Heart right ventricle (tissue), 16 donors: ENCODE measurements around the gene MIOX. TPM values are rescaled to one million over a fixed set of nuclear protein-coding genes. Genes with fewer than 3 reads are reported as not detected.

Experiments
- ATAC-seq, 8 donors: fragments of 200-7000 bp; cut with Tn5 transposase; one replicate each; pipeline ENCODE4 v1.9.1; 2020; ENCODE audit warnings: mild to moderate bottlenecking in 8 of 8, moderate library complexity in 8 of 8, moderate number of reproducible peaks in 1 of 8
- DNase-seq, 2 donors: peaks; one replicate each; pipeline ENCODE4 v3.0.0-alpha.2; 2020
- H3K27ac ChIP-seq, 10 donors: fragments of 200-600 bp; sonication (generic) in 2 of 10; one replicate each; pipeline versions ENCODE4 v1.5.0 to v1.8.0; 2020 to 2022; ENCODE audit warnings: mild to moderate bottlenecking in 3 of 10
- H3K27me3 ChIP-seq, 7 donors: fragments of 200-600 bp; one replicate each; pipeline ENCODE4 v1.8.0; 2021 to 2022; ENCODE audit warnings: mild to moderate bottlenecking in 2 of 7
- H3K36me3 ChIP-seq, 9 donors: fragments of 200-600 bp; sonication (generic) in 1 of 9; one replicate each; pipeline versions ENCODE4 v1.5.0 to v1.8.0; 2020 to 2022; ENCODE audit warnings: mild to moderate bottlenecking in 2 of 9
- H3K4me1 ChIP-seq, 9 donors: fragments of 200-600 bp; sonication (generic) in 1 of 9; one replicate each; pipeline versions ENCODE4 v1.5.0 to v1.8.0; 2020 to 2022; ENCODE audit warnings: mild to moderate bottlenecking in 4 of 9
- H3K4me3 ChIP-seq, 10 donors: fragments of 200-600 bp; sonication (generic) in 2 of 10; one replicate each; pipeline versions ENCODE4 v1.5.0 to v1.8.0; 2020 to 2022; ENCODE audit warnings: mild to moderate bottlenecking in 7 of 10, moderate library complexity in 2 of 10
- H3K9me3 ChIP-seq, 11 donors: fragments of 200-600 bp in 10 of 11; sonication (generic) in 2 of 11; one replicate each; pipeline versions ENCODE4 v1.5.0 to v1.8.0; 2013 to 2022; ENCODE audit warnings: mild to moderate bottlenecking in 2 of 11, control low read depth in 1 of 11, moderate library complexity in 1 of 11
- CTCF ChIP-seq, 9 donors: fragments of 200-600 bp; sonication (generic) in 2 of 9; IDR thresholded peaks; one replicate each; pipeline versions ENCODE4 v1.5.0 to v1.8.0; 2021 to 2022; ENCODE audit warnings: antibody characterized with exemption in 9 of 9, mild to moderate bottlenecking in 5 of 9, moderate library complexity in 1 of 9
- WGBS, 2 donors: extraction: QIAGEN DNeasy Blood & Tissue Kit; methylation state at CpG; one replicate each; pipeline ENCODE4 v1.1.7; 2013; ENCODE audit warnings: inconsistent platforms in 1 of 2; 5-methylcytosine and 5-hydroxymethylcytosine counted together
- intact Hi-C, 10 donors: fragments of 100-400 bp; cut with DNase I; formaldehyde crosslinking; loops; one replicate each; pipeline versions ENCODE4 v1.11.1 to v1.14.2; 2022
- polyA plus RNA-seq, 2 donors: library from polyadenylated mRNA; stranded (reverse); fragments of 200-250 nt; gene quantifications; one replicate each; pipeline ENCODE4 v1.2.3, GENCODE V29; 2013
- total RNA-seq, 10 donors: library from RNA; stranded (reverse); fragmentation: NEBNext Ultra II Directional in 3 of 10; extraction: Animal tissue kit (Norgen Biotek cat#: 25700) in 3 of 10; gene quantifications; one replicate each; pipeline versions ENCODE4 v1.2.1 to v1.2.4, GENCODE V29; 2021 to 2023
- donor health status: Arrhythmogenic right ventricular cardiomyopathy.
- donor health status: ischemic (EF 13 %, LVEDD 7.1; RV severe dilation, severe dysfunction).
- donor health status: healthy with polysubstance abuse.
- donor health status: DM: no; HTN: yes; CAD: no.
- donor health status: DM: no; HTN: no; CAD: no.
- donor health status: ischemic (EF 25% LVEDD 6.9; RV normal size, moderate dysfunction).
- donor health status: ischemic (EF 25% LVEDD 5.7; RV mildly dilated, moderate dysfunction).
- donor health status: healthy.
- donor health status: DM: yes; HTN: yes; CAD: no.
- donor health status: Ischemic cardiomyopathy.
- donor health status: ischemic (EF 35%, LVEDD 5.7; RV mildly dilated, moderate dysfunction).
- donor health status: nonischemic (EF 11% LVEDD 7.7; RV severe dilation, severe dysfunction).
- donor health status: DM: yes; HTN: yes; CAD: no.
- donor health status: PGD.
- donor health status: ischemic (EF 29% LVEDD 5.4; RV normal size, mild dysfunction).
- donor health status: nonischemic (EF 23%, LVEDD 6.1; RV moderate dilation, normal function).

The MIOX gene
- total and polyA plus RNA-seq, 12 donors = not detected

GRCh38 chr22:50483556-50483955 lies 3.1 kb upstream of the MIOX start:
- 88 to 92% methylated on average over 8 of the region's 8 CpGs for WGBS, 2 donors
- no peak overlapping the region for H3K4me3 ChIP-seq
- ATAC-seq (no peak), DNase-seq (no peak)
- H3K9me3 ChIP-seq = no peaks in the 10 kb centered on the region
- intact Hi-C loops = no loop called here
- H3K27ac ChIP-seq = no peak overlapping the region
- peaks cover 0 to 16% (median 11%) of the 10 kb centered on the region in 9 donors for H3K4me1 ChIP-seq
- H3K27me3 ChIP-seq = peaks cover 23 to 80% (median 70%) of the 10 kb centered on the region in 7 donors
- H3K36me3 ChIP-seq = no peaks in the 10 kb centered on the region
- TF ChIP-seq CTCF (IDR thresholded peaks at IDR 0.05) = no peak

GRCh38 chr22:50483977-50484853 lies 2.4 kb upstream of the MIOX start:
- H3K4me1 ChIP-seq = peaks cover 0 to 16% (median 11%) of the 10 kb centered on the region in 9 donors
- H3K4me3 ChIP-seq = no peak overlapping the region
- H3K27ac ChIP-seq = no peak overlapping the region
- ATAC-seq (no peak), DNase-seq (no peak)
- intact Hi-C loops = no loop called here
- TF ChIP-seq CTCF (IDR thresholded peaks at IDR 0.05) = no peak
- H3K9me3 ChIP-seq = no peaks in the 10 kb centered on the region
- 84 to 86% methylated on average over 31 of the region's 31 CpGs for WGBS, 2 donors
- H3K36me3 ChIP-seq = no peaks in the 10 kb centered on the region
- peaks cover 23 to 78% (median 65%) of the 10 kb centered on the region in 7 donors for H3K27me3 ChIP-seq

- peak in 3 of 8 donors; percentile 5 to 38 (median 32) for ATAC-seq
- intact Hi-C loops = no loop called here
Measured at GRCh38 chr22:50485221-50486131, 1.2 kb upstream of the MIOX start.

More at GRCh38 chr22:50485221-50486131, 1.2 kb upstream of the MIOX start:
- no peak for DNase-seq
- Histone ChIP-seq H3K4me3 (no peak overlapping the region), H3K36me3 (no peaks in the 10 kb centered on the region), H3K4me1 (peaks cover 0 to 16% (median 11%) of the 10 kb centered on the region in 9 donors), H3K27ac (no peak overlapping the region), H3K27me3 (peaks cover 23 to 66% (median 61%) of the 10 kb centered on the region in 7 donors), H3K9me3 (no peaks in the 10 kb centered on the region)
- 60 to 66% methylated on average over 29 of the region's 29 CpGs for WGBS, 2 donors
- TF ChIP-seq CTCF (IDR thresholded peaks at IDR 0.05) = no peak
